Panc1 (cell line): Measurements from ENCODE around the gene B4GALNT4. TPM values are rescaled to one million over a fixed set of nuclear protein-coding genes. Genes with fewer than 3 reads are reported as not detected.

Experiments
- ATAC-seq: fragments of 200-7000 bp; cut with Tn5 transposase; 2 replicates; pipeline ENCODE4 v1.9.1; 2020; ENCODE audit warnings: mild to moderate bottlenecking, moderate library complexity
- BruUV-seq: library from RNA; stranded (reverse); fragments of 400-500 nt; replicated peaks from 2 replicates; lab custom pipeline; 2021; lab: Mats Ljungman, UMichigan
- CTCF ChIA-PET: fragments of 300-600 bp; sonication (Branson Sonifier 250); formaldehyde crosslinking; loops from one replicate; lab custom pipeline; 2022; ENCODE audit warnings: antibody characterized with exemption; lab: Charles Lee
- POLR2A ChIA-PET: fragments of 300-600 bp; sonication (Branson Sonifier 250); formaldehyde crosslinking; loops from one replicate; lab custom pipeline; 2022; ENCODE audit warnings: antibody characterized with exemption; lab: Charles Lee
- DNase-seq: peaks from one replicate; pipeline ENCODE4 v3.0.0-alpha.2; 2010; ENCODE audit warnings: low read depth, low spot score
- H3K27ac ChIP-seq: 2 replicates; pipeline ENCODE4 v1.5.1; 2011; ENCODE audit warnings: mild to moderate bottlenecking, low read length, inconsistent platforms
- H3K27me3 ChIP-seq: fragments of 200-500 bp; sonication (Bioruptor generic); 2 replicates; pipeline ENCODE4 v1.6.0; 2014; ENCODE audit warnings: low read length, inconsistent platforms; ENCODE audit not compliant: control insufficient read depth, insufficient read depth
- H3K36me3 ChIP-seq: fragments of 200-500 bp; sonication (Bioruptor generic); 2 replicates; pipeline ENCODE4 v1.5.1; 2014; ENCODE audit warnings: inconsistent platforms, mild to moderate bottlenecking, low read length, moderate library complexity; ENCODE audit not compliant: control insufficient read depth, insufficient read depth
- H3K4me1 ChIP-seq: 2 replicates; pipeline ENCODE4 v1.5.1; 2011; ENCODE audit warnings: inconsistent platforms, mild to moderate bottlenecking, low read length, moderate library complexity; ENCODE audit not compliant: control insufficient read depth, insufficient read depth
- H3K4me3 ChIP-seq, 2 experiments: 2 replicates each; pipeline ENCODE4 v1.5.1; 2011 to 2012; ENCODE audit warnings: low read depth in 2 of 2, low read length in 2 of 2, mild to moderate bottlenecking in 2 of 2, inconsistent platforms in 1 of 2, moderate library complexity in 1 of 2
- H3K9me3 ChIP-seq: fragments of 200-500 bp; sonication (Bioruptor generic); 2 replicates; pipeline ENCODE4 v1.5.1; 2014; ENCODE audit warnings: low read depth, mild to moderate bottlenecking, inconsistent platforms, low read length, moderate library complexity; ENCODE audit not compliant: control insufficient read depth, insufficient read depth
- POLR2AphosphoS5 ChIP-seq: IDR thresholded peaks from 2 replicates; pipeline ENCODE4 v1.6.1; 2012; ENCODE audit warnings: mild to moderate bottlenecking, low read depth, low read length, moderate library complexity
- SIN3A ChIP-seq: IDR thresholded peaks from 2 replicates; pipeline ENCODE4 v1.6.1; 2012; ENCODE audit warnings: low read depth, mild to moderate bottlenecking, low read length, moderate library complexity, borderline replicate concordance; ENCODE audit not compliant: insufficient read depth
- TCF7L2 ChIP-seq: IDR thresholded peaks from 2 replicates; pipeline ENCODE4 v1.6.1; 2011; ENCODE audit warnings: mild to moderate bottlenecking, low read depth, low read length, inconsistent platforms
- in situ Hi-C: cut with HindIII; loops from 2 replicates; pipeline ENCODE4 v1.10.0; 2016; ENCODE audit warnings: low sequenced_read_pairs, low pct_unique_long_range_greater_than_20kb
- intact Hi-C: fragments of 100-400 bp; cut with micrococcal nuclease; formaldehyde crosslinking; loops from one replicate; pipeline ENCODE4 v1.10.0; 2022; ENCODE audit not compliant: unreplicated experiment
- total RNA-seq: library from RNA; stranded (reverse); gene quantifications from one replicate; pipeline ENCODE4 v1.2.1, GENCODE V29; 2021; ENCODE audit not compliant: unreplicated experiment
- TF ChIP-seq, protein P1 (sequence below): fragments of 450-650 bp; IDR thresholded peaks from 2 replicates; pipeline ENCODE4 v1.5.1; 2017; ENCODE audit warnings: mild to moderate bottlenecking
- TF ChIP-seq, protein P2 (sequence below), 2 experiments: IDR thresholded peaks; 2 replicates each; pipeline ENCODE4 v1.6.1; 2011 to 2012; ENCODE audit warnings: low read depth in 2 of 2, control low read depth in 1 of 2, low read length in 1 of 2, mild to moderate bottlenecking in 1 of 2, moderate library complexity in 1 of 2; ENCODE audit not compliant: insufficient read depth in 1 of 2

Gene B4GALNT4
- total RNA-seq, 1 experiment from 2014 or later = 122 TPM

DNA sequence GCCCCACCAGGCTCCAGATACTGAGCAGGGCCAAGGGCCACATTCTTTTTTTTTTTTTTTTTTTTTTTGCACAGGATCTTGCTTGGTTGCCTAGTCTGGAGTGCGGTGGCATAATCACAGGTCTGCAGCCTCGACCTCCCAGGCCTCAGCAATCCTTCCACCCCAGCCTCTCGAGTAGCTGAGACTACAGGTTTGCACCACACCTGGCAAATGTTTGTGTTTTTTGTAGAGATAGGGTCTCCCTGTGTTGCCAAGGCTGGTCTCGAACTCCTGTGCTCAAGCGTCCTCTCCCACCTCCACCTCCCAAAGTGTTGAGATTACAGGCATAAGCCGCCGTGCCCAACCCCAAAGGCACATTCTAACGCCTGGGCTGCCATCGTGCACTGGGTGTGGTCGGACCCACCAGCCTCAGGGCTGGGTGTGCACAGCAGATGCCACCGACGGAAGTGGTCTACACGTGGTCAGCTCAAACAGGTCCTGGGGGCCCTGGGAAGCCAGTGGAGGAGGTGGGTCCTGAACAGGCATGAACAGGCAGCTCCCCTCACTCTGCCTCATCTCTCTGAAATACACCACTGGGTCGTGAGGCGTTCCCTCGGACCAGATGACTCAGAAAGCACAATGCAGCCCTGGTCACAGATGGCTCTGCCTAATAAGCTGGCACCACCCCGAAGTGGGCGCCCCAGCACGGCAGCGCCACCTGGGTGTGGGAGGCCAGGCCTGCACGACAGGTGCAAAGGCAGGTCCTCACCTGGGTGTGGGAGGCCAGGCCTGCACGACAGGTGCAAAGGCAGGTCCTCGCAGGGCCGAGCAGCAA lies 5.1 kb upstream of the B4GALNT4 start:
- DNase-seq (peak; percentile 38), ATAC-seq (peak; percentile 62)
- BruUV-seq = no TSS peak
- TF ChIP-seq, protein P1, sequence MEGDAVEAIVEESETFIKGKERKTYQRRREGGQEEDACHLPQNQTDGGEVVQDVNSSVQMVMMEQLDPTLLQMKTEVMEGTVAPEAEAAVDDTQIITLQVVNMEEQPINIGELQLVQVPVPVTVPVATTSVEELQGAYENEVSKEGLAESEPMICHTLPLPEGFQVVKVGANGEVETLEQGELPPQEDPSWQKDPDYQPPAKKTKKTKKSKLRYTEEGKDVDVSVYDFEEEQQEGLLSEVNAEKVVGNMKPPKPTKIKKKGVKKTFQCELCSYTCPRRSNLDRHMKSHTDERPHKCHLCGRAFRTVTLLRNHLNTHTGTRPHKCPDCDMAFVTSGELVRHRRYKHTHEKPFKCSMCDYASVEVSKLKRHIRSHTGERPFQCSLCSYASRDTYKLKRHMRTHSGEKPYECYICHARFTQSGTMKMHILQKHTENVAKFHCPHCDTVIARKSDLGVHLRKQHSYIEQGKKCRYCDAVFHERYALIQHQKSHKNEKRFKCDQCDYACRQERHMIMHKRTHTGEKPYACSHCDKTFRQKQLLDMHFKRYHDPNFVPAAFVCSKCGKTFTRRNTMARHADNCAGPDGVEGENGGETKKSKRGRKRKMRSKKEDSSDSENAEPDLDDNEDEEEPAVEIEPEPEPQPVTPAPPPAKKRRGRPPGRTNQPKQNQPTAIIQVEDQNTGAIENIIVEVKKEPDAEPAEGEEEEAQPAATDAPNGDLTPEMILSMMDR = peak; percentile 94
- TF ChIP-seq POLR2AphosphoS5 = no peak
- TF ChIP-seq TCF7L2 = no peak
- in situ Hi-C loops (no loop called here), intact Hi-C loops (no loop called here)
- Histone ChIP-seq H3K27ac (no peak overlapping the region), H3K36me3 (no peaks in the 10 kb centered on the region), H3K4me1 (peaks cover 9% of the 10 kb centered on the region), H3K4me3 (no peak overlapping the region), H3K27me3 (no peaks in the 10 kb centered on the region), H3K9me3 (no peaks in the 10 kb centered on the region)
- ChIA-PET CTCF (interaction anchor here (1.1 to 2.1 kb wide), 4 partner anchors 7 to 85 kb away, joined by 4 to 14 read pairs (median 7); no protein-coding TSS in a partner anchor), POLR2A (interaction anchor here (0.6 kb wide), 3 partner anchors 9 to 156 kb away, joined by 5 to 10 read pairs (median 7); no protein-coding TSS in a partner anchor)

DNA sequence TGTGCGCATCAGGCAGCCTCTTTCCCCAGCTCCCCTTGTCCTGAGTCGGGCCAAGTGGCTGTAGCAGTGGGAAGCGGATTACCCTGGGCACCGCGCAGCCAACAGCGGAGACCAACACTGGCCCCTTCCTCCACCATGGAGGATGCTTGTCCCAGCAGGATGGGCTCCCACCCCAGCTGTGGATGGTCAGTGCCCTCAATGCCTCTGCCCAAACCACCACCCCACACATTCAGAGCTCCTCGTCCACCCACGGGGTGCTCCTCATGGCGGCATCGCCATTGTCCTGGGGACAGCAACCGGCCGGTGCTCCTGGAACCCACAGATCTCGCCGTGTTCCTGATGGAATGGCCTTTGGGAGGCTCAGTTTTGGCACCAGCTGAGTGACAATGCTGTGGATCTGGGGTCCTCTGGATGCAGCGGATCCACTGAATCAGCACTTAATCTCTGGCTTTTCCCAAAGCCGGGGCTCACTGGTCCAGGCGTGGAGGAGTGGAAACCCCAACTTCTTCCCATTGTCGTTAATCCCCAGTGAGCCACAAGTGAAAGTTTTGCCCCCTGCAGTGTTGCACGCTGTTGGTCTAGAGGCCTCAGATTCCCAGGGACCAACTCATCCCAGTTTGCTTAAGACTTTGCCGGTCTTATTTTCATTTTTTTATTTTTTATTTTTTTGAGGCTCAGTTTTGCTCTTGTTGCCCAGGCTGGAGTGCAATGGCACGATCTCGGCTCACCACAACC lies 4.1 kb upstream of the B4GALNT4 start:
- ChIA-PET CTCF (interaction anchor here (1.2 kb wide), 1 partner anchor 83 kb away, joined by 4 read pairs; no protein-coding TSS in a partner anchor), POLR2A (no interaction called here)
- H3K27me3 ChIP-seq = no peaks in the 10 kb centered on the region
- H3K9me3 ChIP-seq = no peaks in the 10 kb centered on the region
- no peaks in the 10 kb centered on the region for H3K36me3 ChIP-seq
- no peak overlapping the region for H3K27ac ChIP-seq
- BruUV-seq = no TSS peak
- no peak for DNase-seq
- peaks cover 11% of the 10 kb centered on the region for H3K4me1 ChIP-seq
- H3K4me3 ChIP-seq = no peak overlapping the region
- no peak for ATAC-seq
- intact Hi-C loops = no loop called here
- in situ Hi-C loops = no loop called here
- TF ChIP-seq, protein P1 = no peak
- TF ChIP-seq TCF7L2 = no peak
- TF ChIP-seq SIN3A = no peak
- TF ChIP-seq, protein P2, sequence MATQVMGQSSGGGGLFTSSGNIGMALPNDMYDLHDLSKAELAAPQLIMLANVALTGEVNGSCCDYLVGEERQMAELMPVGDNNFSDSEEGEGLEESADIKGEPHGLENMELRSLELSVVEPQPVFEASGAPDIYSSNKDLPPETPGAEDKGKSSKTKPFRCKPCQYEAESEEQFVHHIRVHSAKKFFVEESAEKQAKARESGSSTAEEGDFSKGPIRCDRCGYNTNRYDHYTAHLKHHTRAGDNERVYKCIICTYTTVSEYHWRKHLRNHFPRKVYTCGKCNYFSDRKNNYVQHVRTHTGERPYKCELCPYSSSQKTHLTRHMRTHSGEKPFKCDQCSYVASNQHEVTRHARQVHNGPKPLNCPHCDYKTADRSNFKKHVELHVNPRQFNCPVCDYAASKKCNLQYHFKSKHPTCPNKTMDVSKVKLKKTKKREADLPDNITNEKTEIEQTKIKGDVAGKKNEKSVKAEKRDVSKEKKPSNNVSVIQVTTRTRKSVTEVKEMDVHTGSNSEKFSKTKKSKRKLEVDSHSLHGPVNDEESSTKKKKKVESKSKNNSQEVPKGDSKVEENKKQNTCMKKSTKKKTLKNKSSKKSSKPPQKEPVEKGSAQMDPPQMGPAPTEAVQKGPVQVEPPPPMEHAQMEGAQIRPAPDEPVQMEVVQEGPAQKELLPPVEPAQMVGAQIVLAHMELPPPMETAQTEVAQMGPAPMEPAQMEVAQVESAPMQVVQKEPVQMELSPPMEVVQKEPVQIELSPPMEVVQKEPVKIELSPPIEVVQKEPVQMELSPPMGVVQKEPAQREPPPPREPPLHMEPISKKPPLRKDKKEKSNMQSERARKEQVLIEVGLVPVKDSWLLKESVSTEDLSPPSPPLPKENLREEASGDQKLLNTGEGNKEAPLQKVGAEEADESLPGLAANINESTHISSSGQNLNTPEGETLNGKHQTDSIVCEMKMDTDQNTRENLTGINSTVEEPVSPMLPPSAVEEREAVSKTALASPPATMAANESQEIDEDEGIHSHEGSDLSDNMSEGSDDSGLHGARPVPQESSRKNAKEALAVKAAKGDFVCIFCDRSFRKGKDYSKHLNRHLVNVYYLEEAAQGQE (IDR thresholded peaks at IDR 0.05; ENCODE audit: insufficient read depth in 1 of 2, low read depth in 2 of 2, low read length in 1 of 2) = no peak
- TF ChIP-seq POLR2AphosphoS5 = no peak
